Natural killer cell (primary cell): ENCODE results near the gene NRIP1. TPM values are rescaled to one million over a fixed set of nuclear protein-coding genes. Genes with fewer than 3 reads are reported as not detected.

ENCODE experiments used
- ATAC-seq, 3 donors: fragments of 150-1000 bp in 2 of 3; fragments of 200-7000 bp in 1 of 3; cut with Tn5 transposase; 1 replicate in 1 of 3; 2 replicates in 2 of 3; pipeline ENCODE4 v1.10.0; 2021; ENCODE audit warnings: mild to moderate bottlenecking in 2 of 3, moderate library complexity in 2 of 3
- DNase-seq, 2 donors: peaks; one replicate each; pipeline versions ENCODE4 v3.0.0 to v3.0.0-alpha.2; 2013 to 2021; ENCODE audit warnings: mixed read lengths in 1 of 2
- H3K27ac ChIP-seq: one replicate; pipeline ENCODE4 v1.5.1; 2013; ENCODE audit warnings: mild to moderate bottlenecking, low read length
- H3K27me3 ChIP-seq: one replicate; pipeline ENCODE4 v1.6.1; 2013; ENCODE audit warnings: low read length; ENCODE audit not compliant: control insufficient read depth, insufficient read depth
- H3K36me3 ChIP-seq: one replicate; pipeline ENCODE4 v1.6.1; 2013; ENCODE audit warnings: low read length; ENCODE audit not compliant: control insufficient read depth, insufficient read depth
- H3K4me1 ChIP-seq: one replicate; pipeline ENCODE4 v1.6.1; 2013; ENCODE audit warnings: low read length; ENCODE audit not compliant: control insufficient read depth, insufficient read depth
- H3K4me3 ChIP-seq: one replicate; pipeline ENCODE4 v1.5.1; 2013; ENCODE audit warnings: low read length
- H3K9me3 ChIP-seq: one replicate; pipeline ENCODE4 v1.6.1; 2013; ENCODE audit warnings: low read length; ENCODE audit not compliant: control insufficient read depth, insufficient read depth
- H3K27ac Mint-ChIP-seq, 2 donors: one replicate each; pipeline ENCODE4 v1.8.0; 2022; ENCODE audit warnings: mild to moderate bottlenecking in 2 of 2, mixed read lengths in 2 of 2, moderate library complexity in 1 of 2
- H3K27me3 Mint-ChIP-seq, 2 donors: one replicate each; pipeline ENCODE4 v1.8.0; 2022; ENCODE audit warnings: low read depth in 2 of 2, mixed read lengths in 2 of 2
- H3K36me3 Mint-ChIP-seq: one replicate; pipeline ENCODE4 v1.8.0; 2022; ENCODE audit warnings: mixed read lengths
- H3K4me1 Mint-ChIP-seq, 2 donors: one replicate each; pipeline ENCODE4 v1.8.0; 2022; ENCODE audit warnings: mixed read lengths in 2 of 2
- H3K4me3 Mint-ChIP-seq: one replicate; pipeline ENCODE4 v1.8.0; 2022; ENCODE audit warnings: mild to moderate bottlenecking, moderate library complexity, mixed read lengths
- H3K9me3 Mint-ChIP-seq, 2 donors: one replicate each; pipeline ENCODE4 v1.8.0; 2022; ENCODE audit warnings: mixed read lengths in 2 of 2
- CTCF ChIP-seq: fragments of 200-600 bp; IDR thresholded peaks from one replicate; pipeline ENCODE4 v1.8.0; 2022; ENCODE audit warnings: antibody characterized with exemption
- WGBS: methylation state at CpG from one replicate; pipeline ENCODE4 v1.1.7; 2013; ENCODE audit warnings: missing lambda C conversion rate; ENCODE audit not compliant: insufficient coverage; 5-methylcytosine and 5-hydroxymethylcytosine counted together
- intact Hi-C: fragments of 100-400 bp; cut with micrococcal nuclease; formaldehyde crosslinking; loops from one replicate; pipeline ENCODE4 v1.14.2; 2022
- total RNA-seq, 4 donors: library from RNA; stranded (reverse); fragments of 120-200 nt in 1 of 4; gene quantifications; one replicate each; pipeline versions ENCODE4 v1.2.3 to v1.2.4, GENCODE V29; 2013 to 2022

Gene NRIP1
- total RNA-seq, 3 donors from 2014 or later (not counting 1 experiment from before 2014, with no cell fraction given): 42.4 to 46.8 (median 42.6) TPM

DNA sequence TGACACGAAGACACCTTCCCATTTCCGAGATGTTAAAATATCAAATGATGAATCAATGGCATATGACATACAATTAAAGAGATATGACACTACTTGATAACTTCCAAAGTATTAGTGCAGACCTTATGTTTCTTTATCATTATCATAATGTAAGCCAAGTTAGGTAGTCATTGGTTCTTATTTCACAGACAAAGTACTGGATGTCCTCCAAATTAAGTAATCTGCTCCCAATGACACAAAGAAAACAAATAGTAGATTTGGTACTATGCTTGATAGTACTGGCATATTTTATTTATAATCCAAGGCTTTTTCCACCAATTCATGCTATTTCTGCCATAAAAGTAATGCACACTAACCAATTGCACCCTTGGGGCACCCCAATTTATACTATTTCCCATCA lies 11.9 kb upstream of the NRIP1 start:
- no peak for TF ChIP-seq CTCF

GRCh38 chr21:15071009-15071408 lies 6.2 kb upstream of the NRIP1 start:
- H3K4me1 ChIP-seq: no peaks in the 10 kb centered on the region
- 79% methylated on average over 6 of the region's 6 CpGs for WGBS
- H3K27me3 Mint-ChIP-seq: no peaks in the 10 kb centered on the region
- H3K9me3 Mint-ChIP-seq: no peaks in the 10 kb centered on the region
- no peaks in the 10 kb centered on the region for H3K27me3 ChIP-seq
- H3K4me1 Mint-ChIP-seq: peaks cover 0 to 4% of the 10 kb centered on the region in 2 donors
- H3K36me3 ChIP-seq: no peaks in the 10 kb centered on the region
- intact Hi-C loops: no loop called here
- no peaks in the 10 kb centered on the region for H3K36me3 Mint-ChIP-seq
- ATAC-seq: no peak
- no peak for TF ChIP-seq CTCF
- no peak overlapping the region for H3K27ac ChIP-seq
- H3K4me3 Mint-ChIP-seq: no peak overlapping the region
- H3K9me3 ChIP-seq: no peaks in the 10 kb centered on the region
- no peak overlapping the region for H3K27ac Mint-ChIP-seq
- H3K4me3 ChIP-seq: no peak overlapping the region
- no peak for DNase-seq

More for the DNA sequence above, 11.9 kb upstream of the NRIP1 start:
- H3K27me3 Mint-ChIP-seq: peaks cover 13 to 25% of the 10 kb centered on the region in 2 donors
- no peaks in the 10 kb centered on the region for H3K4me1 ChIP-seq
- H3K9me3 Mint-ChIP-seq: no peaks in the 10 kb centered on the region
- H3K27ac Mint-ChIP-seq: no peak overlapping the region
- no peaks in the 10 kb centered on the region for H3K4me1 Mint-ChIP-seq
- intact Hi-C loops: no loop called here
- no peaks in the 10 kb centered on the region for H3K36me3 ChIP-seq
- ATAC-seq: no peak
- H3K36me3 Mint-ChIP-seq: no peaks in the 10 kb centered on the region
- no peak overlapping the region for H3K4me3 ChIP-seq
- H3K27me3 ChIP-seq: no peaks in the 10 kb centered on the region
- H3K27ac ChIP-seq: no peak overlapping the region
- H3K4me3 Mint-ChIP-seq: no peak overlapping the region
- no peak for DNase-seq
- H3K9me3 ChIP-seq: no peaks in the 10 kb centered on the region
- WGBS: 90% methylated on average over 2 of the region's 2 CpGs

GRCh38 chr21:15066123-15066575 lies 1.3 kb upstream of the NRIP1 start:
- no peak for TF ChIP-seq CTCF
- Mint-ChIP-seq H3K4me1 (peaks cover 32 to 38% of the 10 kb centered on the region in 2 donors), H3K36me3 (no peaks in the 10 kb centered on the region), H3K27ac (peak overlapping the region; percentile 90 to 96), H3K9me3 (no peaks in the 10 kb centered on the region), H3K27me3 (no peaks in the 10 kb centered on the region), H3K4me3 (peak overlapping the region; percentile 96)
- ATAC-seq: no peak
- peak overlapping the region; percentile 87 for H3K4me3 ChIP-seq
- no peaks in the 10 kb centered on the region for H3K9me3 ChIP-seq
- no peak for DNase-seq
- H3K27ac ChIP-seq: peak overlapping the region; percentile 91
- H3K27me3 ChIP-seq: no peaks in the 10 kb centered on the region
- peaks cover 10% of the 10 kb centered on the region for H3K4me1 ChIP-seq
- intact Hi-C loops: loop anchor here (1.0 to 10.0 kb wide), 2 partner anchors 529 to 683 kb away; partner anchors contain the start of gene HSPA13
- H3K36me3 ChIP-seq: no peaks in the 10 kb centered on the region
- WGBS: 1% methylated on average over 6 of the region's 8 CpGs
